GM23248 (cell line): ENCODE data around the gene CCT7. TPM values are rescaled to one million over a fixed set of nuclear protein-coding genes. Genes with fewer than 3 reads are reported as not detected.
A peak's percentile ranks its signal among the peaks of the same experiment; 100 is the strongest.

Experiments used
- DNase-seq: peaks from one replicate; pipeline ENCODE4 v3.0.0-alpha.2; 2015
- H2AFZ ChIP-seq: fragments of 200-600 bp; sonication (generic); 2 replicates; pipeline ENCODE4 v1.6.1; 2016; ENCODE audit warnings: antibody characterized with exemption
- H3F3A ChIP-seq: fragments of 200-600 bp; sonication (generic); 2 replicates; pipeline ENCODE4 v1.6.1; 2016; ENCODE audit warnings: mild to moderate bottlenecking, antibody characterized with exemption, mixed run types; ENCODE audit not compliant: insufficient read depth
- H3K27ac ChIP-seq: fragments of 200-600 bp; sonication (generic); 2 replicates; pipeline ENCODE4 v1.5.1; 2016; ENCODE audit warnings: mild to moderate bottlenecking
- H3K27me3 ChIP-seq: fragments of 200-600 bp; sonication (generic); replicated peaks from 2 replicates; pipeline ENCODE4 v1.6.1; 2016; ENCODE audit warnings: mild to moderate bottlenecking; ENCODE audit not compliant: insufficient read depth
- H3K36me3 ChIP-seq: fragments of 200-600 bp; sonication (generic); 2 replicates; pipeline ENCODE4 v1.6.1; 2016; ENCODE audit warnings: low read depth, mild to moderate bottlenecking
- H3K4me1 ChIP-seq: fragments of 200-600 bp; sonication (generic); 2 replicates; pipeline ENCODE4 v1.6.1; 2016; ENCODE audit warnings: mild to moderate bottlenecking; ENCODE audit not compliant: insufficient read depth
- H3K4me2 ChIP-seq: fragments of 200-600 bp; sonication (generic); one replicate; pipeline ENCODE4 v1.6.1; 2016; ENCODE audit warnings: mild to moderate bottlenecking; ENCODE audit not compliant: unreplicated experiment
- H3K4me3 ChIP-seq: fragments of 200-600 bp; sonication (generic); 2 replicates; pipeline ENCODE4 v1.5.1; 2016; ENCODE audit warnings: mild to moderate bottlenecking
- H3K79me2 ChIP-seq: fragments of 200-600 bp; sonication (generic); 2 replicates; pipeline ENCODE4 v1.6.1; 2016; ENCODE audit warnings: mild to moderate bottlenecking; ENCODE audit not compliant: insufficient read depth
- H3K9ac ChIP-seq: fragments of 200-600 bp; sonication (generic); 2 replicates; pipeline ENCODE4 v1.6.1; 2016; ENCODE audit warnings: mild to moderate bottlenecking
- H3K9me2 ChIP-seq: fragments of 200-600 bp; sonication (generic); 2 replicates; pipeline ENCODE4 v1.6.1; 2016; ENCODE audit warnings: mixed run types, mild to moderate bottlenecking, moderate library complexity; ENCODE audit not compliant: insufficient read depth
- H3K9me3 ChIP-seq: fragments of 200-600 bp; sonication (generic); one replicate; pipeline ENCODE4 v1.6.1; 2017; ENCODE audit warnings: low read depth
- H4K20me1 ChIP-seq: fragments of 200-600 bp; sonication (generic); 2 replicates; pipeline ENCODE4 v1.6.0; 2016; ENCODE audit not compliant: insufficient read depth
- EZH2 ChIP-seq: fragments of 200-600 bp; sonication (generic); IDR thresholded peaks from 2 replicates; pipeline ENCODE4 v1.6.1; 2018; ENCODE audit warnings: antibody characterized with exemption, mild to moderate bottlenecking; ENCODE audit not compliant: insufficient read depth, poor library complexity, severe bottlenecking
- EZH2phosphoT487 ChIP-seq: fragments of 200-600 bp; sonication (generic); IDR thresholded peaks from 2 replicates; pipeline ENCODE4 v1.6.1; 2018; ENCODE audit warnings: antibody characterized with exemption, moderate library complexity, mild to moderate bottlenecking, low read depth; ENCODE audit not compliant: insufficient read depth
- WGBS, 2 experiments: methylation state at CpG; one replicate each; pipeline ENCODE4 v1.1.6; 2015 to 2017; ENCODE audit warnings: low lambda C conversion rate in 2 of 2, low coverage in 1 of 2; ENCODE audit errors: missing lambda C conversion rate in 2 of 2; 5-methylcytosine and 5-hydroxymethylcytosine counted together
- in situ Hi-C: fragments of 300-500 bp; cut with MboI; formaldehyde crosslinking; loops from 2 replicates; pipeline ENCODE4 v1.15.0; 2020
- polyA plus RNA-seq: library from polyadenylated mRNA; unstranded; fragments of >200 nt; fragmentation: Nextera tagmentation; extraction: Ambion mirVana; gene quantifications from 2 replicates; pipeline ENCODE4 v1.2.1, GENCODE V29; 2016
- total RNA-seq: library from RNA; depleted of rRNA; stranded (reverse); fragments of >200 nt; shearing (Covaris generic); gene quantifications from 2 replicates; pipeline ENCODE4 v1.2.3, GENCODE V29; 2014

Gene CCT7
- total and polyA plus RNA-seq, 2 experiments from 2014 or later = 213 to 272 TPM

DNA sequence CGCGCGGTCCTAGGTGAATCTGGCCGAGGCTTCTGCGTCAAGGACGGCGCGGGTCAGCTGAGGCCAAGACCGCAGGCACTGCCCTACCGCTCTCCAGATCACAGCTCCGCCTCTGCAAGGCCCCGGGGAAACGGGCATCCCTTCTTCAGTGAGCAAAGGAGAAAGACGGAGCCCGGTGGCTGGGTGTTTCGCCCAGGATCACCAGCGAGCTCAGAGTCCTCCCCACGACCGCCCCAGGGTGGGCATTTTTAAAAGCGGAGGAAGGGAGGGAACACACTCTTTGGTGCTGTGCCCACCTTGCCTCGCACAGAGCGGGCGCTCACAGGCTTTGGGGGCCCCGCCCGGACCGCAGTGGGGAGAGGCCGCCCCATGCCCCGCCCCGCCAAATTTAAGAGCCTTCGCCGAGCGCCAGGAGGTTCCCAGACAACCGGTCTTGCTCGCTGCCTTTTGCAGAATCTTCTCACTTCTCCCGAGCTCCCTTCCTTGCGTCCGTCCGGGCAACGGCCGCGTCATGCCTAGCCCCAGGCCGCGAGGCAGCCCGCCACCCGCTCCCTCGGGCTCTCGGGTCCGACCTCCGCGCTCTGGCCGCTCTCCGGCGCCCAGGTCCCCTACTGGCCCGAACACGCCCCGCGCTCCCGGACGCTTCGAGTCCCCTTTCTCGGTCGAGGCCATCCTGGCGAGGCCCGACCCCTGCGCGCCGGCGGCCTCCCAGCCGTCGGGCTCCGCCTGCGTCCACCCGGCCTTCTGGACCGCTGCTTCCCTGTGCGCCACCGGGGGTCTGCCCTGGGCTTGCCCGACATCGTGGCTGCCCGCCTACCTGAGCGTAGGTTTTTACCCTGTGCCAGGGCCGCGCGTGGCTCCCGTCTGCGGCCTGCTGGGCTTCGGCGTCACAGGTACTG, 31.7 kb upstream of the CCT7 start, which contains the start of gene NOTO:
NOTO (plus strand) TSS at position 419 of the 899 bp plus-strand sequence; CDS start at position 512, 93 bp downstream.
- H3F3A ChIP-seq = no peaks in the 10 kb centered on the region
- no peaks in the 10 kb centered on the region for H4K20me1 ChIP-seq
- H3K9me3 ChIP-seq = no peaks in the 10 kb centered on the region
- no peaks in the 10 kb centered on the region for H3K36me3 ChIP-seq
- DNase-seq = peak; percentile 39
- in situ Hi-C loops = no loop called here
- peak within 1 kb of the TSS; percentile 68 for H2AFZ ChIP-seq
- H3K27me3 ChIP-seq = peaks cover 72% of the 10 kb centered on the region
- WGBS, 2 experiments = 6 to 9% methylated on average over 71 to 86 of the region's 87 CpGs
- no peaks in the 10 kb centered on the region for H3K4me1 ChIP-seq
- H3K9ac ChIP-seq = no peak within 1 kb of the TSS
- H3K79me2 ChIP-seq = no peaks in the 10 kb centered on the region
- peak within 1 kb of the TSS; percentile 40 for H3K4me3 ChIP-seq
- H3K27ac ChIP-seq = no peak within 1 kb of the TSS
- peak within 1 kb of the TSS; percentile 57 for H3K4me2 ChIP-seq
- 0 out of 2 replicates have a peak, but pooled peaks have one; percentile 26 for TF ChIP-seq EZH2phosphoT487
- peak; percentile 43 for TF ChIP-seq EZH2
- no peaks in the 10 kb centered on the region for H3K9me2 ChIP-seq

DNA sequence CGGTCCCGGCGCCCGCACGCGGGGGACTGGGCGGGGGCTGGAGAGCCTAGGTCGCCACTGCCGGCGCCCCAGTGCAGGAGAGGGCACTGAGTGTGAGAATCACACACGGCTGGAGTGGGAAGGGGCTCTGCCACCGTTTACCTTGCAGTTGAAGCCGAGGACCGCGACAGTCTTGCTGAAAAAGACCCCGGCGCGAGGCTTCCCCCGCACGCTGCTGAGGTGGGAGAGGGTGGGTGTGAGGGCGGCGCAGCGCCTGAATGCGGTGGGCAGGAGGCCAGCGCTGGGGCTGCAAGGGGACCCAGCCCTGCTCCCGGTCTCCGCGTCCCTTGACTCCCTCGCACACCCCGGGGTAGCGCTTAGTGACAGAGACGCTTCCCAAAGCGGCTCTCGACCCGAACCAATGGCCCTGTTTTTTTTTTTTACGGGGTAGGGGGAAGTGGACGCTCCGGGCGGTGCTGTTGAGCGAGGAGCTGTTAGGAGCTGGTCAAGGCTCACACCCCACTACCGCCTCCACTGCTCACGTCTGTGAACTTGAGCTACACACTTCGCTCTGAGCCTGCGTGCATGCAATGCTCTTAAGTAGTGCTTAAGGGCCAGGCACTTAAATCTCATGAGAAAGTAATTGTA, 30.9 kb upstream of the CCT7 start:
- no peaks in the 10 kb centered on the region for H4K20me1 ChIP-seq
- 6% methylated on average over 41 to 44 of the region's 44 CpGs for WGBS, 2 experiments
- DNase-seq = no peak

GRCh38 chr2:73205611-73206010, 28.5 kb upstream of the CCT7 start:
- 40 to 41% methylated on average over 6 of the region's 6 CpGs for WGBS, 2 experiments
- Histone ChIP-seq H3K9me3 (no peaks in the 10 kb centered on the region), H3K4me2 (no peak overlapping the region), H3K9me2 (no peaks in the 10 kb centered on the region), H3K4me3 (no peak overlapping the region), H3K9ac (no peak overlapping the region), H3K36me3 (no peaks in the 10 kb centered on the region), H3K4me1 (no peaks in the 10 kb centered on the region), H2AFZ (no peak overlapping the region), H3F3A (no peaks in the 10 kb centered on the region), H3K79me2 (no peaks in the 10 kb centered on the region), H4K20me1 (no peaks in the 10 kb centered on the region), H3K27ac (no peak overlapping the region), H3K27me3 (peaks cover 55% of the 10 kb centered on the region)
- no peak for TF ChIP-seq EZH2
- TF ChIP-seq EZH2phosphoT487 = no peak
- no peak for DNase-seq
- in situ Hi-C loops = no loop called here

More for the DNA sequence above, 30.9 kb upstream of the CCT7 start:
- Histone ChIP-seq H3K4me3 (no peak overlapping the region), H3K27me3 (peaks cover 67% of the 10 kb centered on the region), H3K9ac (no peak overlapping the region), H3K9me2 (no peaks in the 10 kb centered on the region), H2AFZ (peak overlapping the region; percentile 68; the same call in 1 of the 2 replicates), H3F3A (no peaks in the 10 kb centered on the region), H3K79me2 (no peaks in the 10 kb centered on the region), H3K4me1 (no peaks in the 10 kb centered on the region), H3K9me3 (no peaks in the 10 kb centered on the region), H3K36me3 (no peaks in the 10 kb centered on the region), H3K27ac (no peak overlapping the region), H3K4me2 (no peak overlapping the region)
- TF ChIP-seq EZH2phosphoT487 = 0 out of 2 replicates have a peak, but pooled peaks have one; percentile 15
- TF ChIP-seq EZH2 = no peak
- in situ Hi-C loops = no loop called here

- Histone ChIP-seq H3K9ac (no peak overlapping the region), H3K79me2 (no peaks in the 10 kb centered on the region), H3K9me2 (no peaks in the 10 kb centered on the region), H3F3A (peaks cover 13% of the 10 kb centered on the region), H3K4me3 (no peak overlapping the region), H3K9me3 (no peaks in the 10 kb centered on the region), H3K4me1 (no peaks in the 10 kb centered on the region), H3K36me3 (no peaks in the 10 kb centered on the region), H3K27ac (no peak overlapping the region), H3K27me3 (peaks cover 31% of the 10 kb centered on the region), H2AFZ (no peak overlapping the region), H3K4me2 (no peak overlapping the region), H4K20me1 (no peaks in the 10 kb centered on the region)
- 54 to 68% methylated on average over 3 of the region's 3 CpGs for WGBS, 2 experiments
- in situ Hi-C loops = no loop called here
- TF ChIP-seq EZH2phosphoT487 = no peak
- TF ChIP-seq EZH2 = no peak
- no peak for DNase-seq
These were observed 25.9 kb upstream of the CCT7 start for GRCh38 chr2:73208258-73208657.
